ENCODE results near the gene GJC3. TPM values are rescaled to one million over a fixed set of nuclear protein-coding genes. Genes with fewer than 3 reads are reported as not detected.
"Not testable (repeated sequence)": the region's sequence is repeated elsewhere in the genome, so short reads cannot be mapped to it uniquely, and the experiment has no call there.

The GJC3 gene
- total RNA-seq, 2 experiments from 2014 or later, result 0.48 TPM; not detected in 1

DNA sequence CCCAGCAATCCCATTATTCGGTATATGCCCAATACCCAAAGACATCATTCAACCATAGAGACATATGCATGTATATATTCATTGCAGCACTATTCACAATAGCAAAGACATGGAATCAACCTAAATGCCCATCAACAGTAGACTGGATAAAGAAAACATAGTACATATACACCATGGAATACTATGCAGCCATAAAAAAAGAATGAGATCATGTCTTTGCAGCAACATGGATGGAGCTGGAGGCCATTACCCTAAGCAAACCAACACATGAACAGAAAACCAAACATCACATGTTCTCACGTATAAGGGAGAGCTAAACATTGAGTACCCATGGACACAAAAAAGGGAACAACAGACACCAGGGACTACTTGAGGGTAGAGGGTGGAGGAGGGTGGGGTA lies 39.1 kb downstream of the GJC3 start:
- Mint-ChIP-seq H3K36me3 (ENCODE audit: low read depth) (peaks cover 43% of the 10 kb centered on the region), H3K9me3 (peaks cover 11% of the 10 kb centered on the region)
- H3K4me1 Mint-ChIP-seq, H3K27me3 Mint-ChIP-seq, POLR2A ChIA-PET, H3K4me3 Mint-ChIP-seq, DNase-seq, H3K27ac Mint-ChIP-seq: not testable (repeated sequence)
- CTCF ChIA-PET, result interaction anchor here (0.6 kb wide), 1 partner anchor 1521 kb away, joined by 3 read pairs; no protein-coding TSS in a partner anchor

DNA sequence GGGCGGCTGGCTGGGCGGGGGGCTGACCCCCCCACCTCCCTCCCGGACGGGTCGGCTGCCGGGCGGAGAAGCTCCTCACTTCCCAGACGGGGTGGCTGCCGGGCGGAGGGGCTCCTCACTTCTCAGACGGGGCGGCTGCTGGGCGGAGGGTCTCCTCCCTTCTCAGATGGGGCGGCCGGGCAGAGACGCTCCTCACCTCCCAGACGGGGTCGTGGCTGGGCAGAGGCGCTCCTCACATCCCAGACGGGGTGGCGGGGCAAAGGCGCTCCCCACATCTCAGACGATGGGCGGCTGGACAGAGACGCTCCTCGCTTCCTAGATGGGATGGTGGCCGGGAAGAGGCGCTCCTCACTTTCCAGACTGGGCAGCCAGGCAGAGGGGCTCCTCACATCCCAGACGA lies 41.1 kb downstream of the GJC3 start:
- Mint-ChIP-seq H3K9me3 (peaks cover 14% of the 10 kb centered on the region), H3K36me3 (ENCODE audit: low read depth) (peaks cover 39% of the 10 kb centered on the region)
- DNase-seq, H3K27ac Mint-ChIP-seq, H3K4me3 Mint-ChIP-seq, H3K4me1 Mint-ChIP-seq, POLR2A ChIA-PET, H3K27me3 Mint-ChIP-seq, CTCF ChIA-PET: not testable (repeated sequence)

DNA sequence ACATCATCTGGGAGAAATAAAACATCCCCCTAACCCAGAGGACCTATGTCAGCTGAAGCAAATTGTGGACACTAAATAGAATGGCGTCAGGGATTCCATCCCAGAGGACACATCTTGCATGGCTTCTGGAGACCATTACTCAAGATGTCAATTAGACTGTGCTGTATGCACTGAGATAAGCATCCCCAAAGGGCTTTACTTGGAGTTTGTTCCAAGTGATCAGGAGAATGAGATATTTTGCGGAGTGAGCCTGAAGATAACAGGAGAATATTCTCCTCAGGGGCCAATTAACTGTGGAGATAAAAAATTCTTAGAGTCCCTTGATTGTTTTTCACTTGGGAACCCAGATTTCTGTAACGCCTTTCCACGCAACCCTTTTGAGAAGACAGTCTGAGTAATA lies 48.0 kb downstream of the GJC3 start:
- H3K27me3 Mint-ChIP-seq, result no peaks in the 10 kb centered on the region
- peaks cover 2% of the 10 kb centered on the region for H3K9me3 Mint-ChIP-seq
- H3K27ac Mint-ChIP-seq, result no peak overlapping the region
- H3K4me1 Mint-ChIP-seq, result no peaks in the 10 kb centered on the region
- no peak overlapping the region for H3K4me3 Mint-ChIP-seq
- no peaks in the 10 kb centered on the region for H3K36me3 Mint-ChIP-seq (ENCODE audit: low read depth)
- ChIA-PET CTCF (no interaction called here), POLR2A (no interaction called here)
- DNase-seq, result no peak

DNA sequence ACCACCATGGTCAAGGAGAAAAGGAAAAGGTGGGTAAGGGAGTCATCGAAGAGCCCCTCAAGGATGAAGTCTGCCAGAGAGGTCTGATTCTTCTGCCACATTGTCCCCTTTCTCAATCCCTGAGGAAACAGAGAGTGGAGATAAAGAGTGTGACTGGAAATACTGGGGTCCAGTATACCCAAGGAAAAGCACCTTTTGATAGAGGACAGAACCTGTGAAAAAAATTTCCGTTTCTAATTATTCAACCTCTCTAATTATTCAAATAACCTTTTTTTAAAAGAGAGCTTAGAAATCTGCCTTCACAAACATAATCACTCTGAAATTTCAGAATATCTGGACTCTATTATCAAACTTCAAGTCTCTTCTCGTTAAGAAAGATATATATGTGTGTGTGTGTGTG lies 52.5 kb downstream of the GJC3 start, which contains the start of gene OR2AE1:
Gene OR2AE1, minus strand, starts transcription at position 101 of the 400 bp plus-strand sequence. Its CDS starts 0 bp downstream, at position 101.
- no peak within 1 kb of the TSS for H3K27ac Mint-ChIP-seq
- no peak within 1 kb of the TSS for H3K4me3 Mint-ChIP-seq
- no peaks in the 10 kb centered on the region for H3K4me1 Mint-ChIP-seq
- no peak for DNase-seq
- ChIA-PET CTCF (no interaction called here), POLR2A (no interaction called here)
- H3K9me3 Mint-ChIP-seq, result no peaks in the 10 kb centered on the region
- no peaks in the 10 kb centered on the region for H3K27me3 Mint-ChIP-seq
- H3K36me3 Mint-ChIP-seq (ENCODE audit: low read depth), result no peaks in the 10 kb centered on the region

DNA sequence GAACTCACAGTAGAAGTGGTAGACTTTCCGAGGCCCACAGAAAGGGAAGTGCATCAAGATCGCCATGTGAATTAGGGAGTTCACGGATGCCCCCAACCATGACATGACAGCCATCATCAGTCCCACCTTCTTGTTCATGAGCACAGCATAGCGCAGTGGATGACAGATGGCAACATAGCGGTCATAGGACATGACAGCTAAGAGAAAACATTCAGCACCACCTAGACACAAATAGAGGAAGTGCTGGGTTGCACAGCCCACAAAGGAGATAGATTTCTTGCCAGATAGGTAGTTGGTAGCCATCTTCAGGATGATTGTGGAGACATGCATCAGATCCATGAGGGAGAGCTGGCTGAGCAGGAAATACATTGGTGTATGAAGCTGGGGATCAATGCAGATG lies 52.9 kb downstream of the GJC3 start:
- POLR2A ChIA-PET, result no interaction called here
- DNase-seq, result no peak
- Mint-ChIP-seq H3K9me3 (no peaks in the 10 kb centered on the region), H3K4me1 (no peaks in the 10 kb centered on the region), H3K4me3 (no peak overlapping the region), H3K36me3 (ENCODE audit: low read depth) (no peaks in the 10 kb centered on the region), H3K27ac (no peak overlapping the region), H3K27me3 (no peaks in the 10 kb centered on the region)
- CTCF ChIA-PET, result no interaction called here

Other genes starting within 250 kb of the GJC3 start
- not detected for gene CYP3A5, start 249.6 kb downstream of the GJC3 start, total RNA-seq
- not detected for gene CYP3A7, start 194.4 kb downstream of the GJC3 start, total RNA-seq
- gene CYP3A4, start 145.4 kb downstream of the GJC3 start, total RNA-seq, result not detected
- not detected for gene CYP3A43, start 101.6 kb downstream of the GJC3 start, total RNA-seq
- gene OR2AE1, start 52.6 kb downstream of the GJC3 start, total RNA-seq, result under 1 TPM in 1 of 2 experiments, not detected in 1; 0.25 TPM
- gene TRIM4, start 10.1 kb downstream of the GJC3 start, total RNA-seq, result 10 to 100 TPM; 33.3 to 33.5 TPM
- not detected for gene AZGP1, start 46.4 kb upstream of the GJC3 start, total RNA-seq
- gene ZKSCAN1, start 86.0 kb upstream of the GJC3 start, total RNA-seq, result 10 to 100 TPM; 63.2 to 66.0 TPM
- 1 to 10 TPM; 6.6 to 9.1 TPM for gene ZSCAN21, start 120.2 kb upstream of the GJC3 start, total RNA-seq
- 10 to 100 TPM; 24.5 to 28.3 TPM for gene ZNF3, start 152.1 kb upstream of the GJC3 start, total RNA-seq
- gene COPS6, start 159.3 kb upstream of the GJC3 start, total RNA-seq, result 10 to 100 TPM; 80.6 to 97.1 TPM
- 100 to 1,000 TPM; 292 to 321 TPM for gene MCM7, start 171.8 kb upstream of the GJC3 start, total RNA-seq
- gene AP4M1, start 172.0 kb upstream of the GJC3 start, total RNA-seq, result 10 to 100 TPM; 13.1 to 14.1 TPM
- gene TAF6, start 189.7 kb upstream of the GJC3 start, total RNA-seq, result 10 to 100 TPM; 60.1 to 65.5 TPM
- gene CNPY4, start 190.0 kb upstream of the GJC3 start, total RNA-seq, result 10 to 100 TPM; 40.5 to 40.7 TPM
- gene MBLAC1, start 197.3 kb upstream of the GJC3 start, total RNA-seq, result 1 to 10 TPM; 2.3 to 3.6 TPM
- 100 to 1,000 TPM; 124 to 172 TPM for gene LAMTOR4, start 219.3 kb upstream of the GJC3 start, total RNA-seq
- 10 to 100 TPM; 54.0 to 54.6 TPM for gene TRAPPC14, start 229.1 kb upstream of the GJC3 start, total RNA-seq
- gene GAL3ST4, start 239.0 kb upstream of the GJC3 start, total RNA-seq, result 10 to 100 TPM; 14.2 to 15.6 TPM
- 10 to 100 TPM; 13.9 to 20.9 TPM for gene GPC2, start 247.8 kb upstream of the GJC3 start, total RNA-seq
- gene STAG3, start 248.3 kb upstream of the GJC3 start, total RNA-seq, result 10 to 100 TPM; 24.2 to 24.7 TPM

All from activated CD4-positive, alpha-beta T cell treated with anti-CD3 and anti-CD28 coated beads, Interleukin-2, amount 10 ng/mL, durations not matched to agents 7 days and 5 days (primary cell).